Endometrium (tissue), 2 donors: ENCODE data around the gene PDXK.
"Not testable (repeated sequence)": the region's sequence is repeated elsewhere in the genome, so short reads cannot be mapped to it uniquely, and the experiment has no call there.

Experiments used
- FAIRE-seq: peaks from 2 replicates; lab custom pipeline; 2012; peaks lifted over from hg19 to GRCh38; lab: Jason Lieb, UNC
- donor health status: control.
- donor health status: control.

PDXK gene

GRCh38 chr21:43697758-43698643 lies 20.9 kb upstream of the PDXK start:
- no peak for FAIRE-seq

- FAIRE-seq: not testable (repeated sequence)
Observed at GRCh38 chr21:43699492-43699777, 19.5 kb upstream of the PDXK start.

GRCh38 chr21:43699933-43700599 lies 18.9 kb upstream of the PDXK start:
- FAIRE-seq: no peak

- FAIRE-seq: no peak
Observed at GRCh38 chr21:43701936-43702784, 16.8 kb upstream of the PDXK start.

- FAIRE-seq: no peak
Observed at GRCh38 chr21:43702785-43703034, 16.2 kb upstream of the PDXK start.

- FAIRE-seq: no peak
Observed at GRCh38 chr21:43703035-43703880, 15.7 kb upstream of the PDXK start.

- no peak for FAIRE-seq
Observed at GRCh38 chr21:43707462-43707861, 11.5 kb upstream of the PDXK start.

GRCh38 chr21:43708745-43709381 lies 10.1 kb upstream of the PDXK start:
- no peak for FAIRE-seq

GRCh38 chr21:43712268-43712942 lies 6.5 kb upstream of the PDXK start:
- no peak for FAIRE-seq

GRCh38 chr21:43713123-43713522 lies 5.8 kb upstream of the PDXK start:
- not testable (repeated sequence) for FAIRE-seq

GRCh38 chr21:43716376-43717165 lies 2.4 kb upstream of the PDXK start:
- no peak for FAIRE-seq

- FAIRE-seq: no peak
Observed at GRCh38 chr21:43717166-43717853, 1.6 kb upstream of the PDXK start.

GRCh38 chr21:43717967-43718871 lies 710 bp upstream of the PDXK start:
- no peak for FAIRE-seq

GRCh38 chr21:43719748-43720538 lies 1.0 kb downstream of the PDXK start:
- no peak for FAIRE-seq

GRCh38 chr21:43720539-43721166 lies 1.7 kb downstream of the PDXK start:
- no peak for FAIRE-seq

GRCh38 chr21:43721206-43721605 lies 2.3 kb downstream of the PDXK start:
- FAIRE-seq: no peak

GRCh38 chr21:43721939-43722338 lies 3.0 kb downstream of the PDXK start:
- FAIRE-seq: no peak
